SKM-1 (cell line): ENCODE measurements around the gene DNALI1.
"Not testable (repeated sequence)": the region's sequence is repeated elsewhere in the genome, so short reads cannot be mapped to it uniquely, and the experiment has no call there.

Experiments used
- DNase-seq: peaks from one replicate; lab custom pipeline; 2025; ENCODE audit not compliant: unreplicated experiment; lab: John Stamatoyannopoulos, UW

The DNALI1 gene

GRCh38 chr1:37553927-37554808 lies 2.6 kb upstream of the DNALI1 start, which contains the start of gene SNIP1:
SNIP1 (minus strand) TSS chr1:37554293; CDS start chr1:37554229, 64 bp downstream.
- peak; percentile 92 for DNase-seq

GRCh38 chr1:37557402-37557801 lies 662 bp downstream of the DNALI1 start:
- DNase-seq: no peak

GRCh38 chr1:37558411-37558810 lies 1.7 kb downstream of the DNALI1 start:
- DNase-seq: no peak

DNA sequence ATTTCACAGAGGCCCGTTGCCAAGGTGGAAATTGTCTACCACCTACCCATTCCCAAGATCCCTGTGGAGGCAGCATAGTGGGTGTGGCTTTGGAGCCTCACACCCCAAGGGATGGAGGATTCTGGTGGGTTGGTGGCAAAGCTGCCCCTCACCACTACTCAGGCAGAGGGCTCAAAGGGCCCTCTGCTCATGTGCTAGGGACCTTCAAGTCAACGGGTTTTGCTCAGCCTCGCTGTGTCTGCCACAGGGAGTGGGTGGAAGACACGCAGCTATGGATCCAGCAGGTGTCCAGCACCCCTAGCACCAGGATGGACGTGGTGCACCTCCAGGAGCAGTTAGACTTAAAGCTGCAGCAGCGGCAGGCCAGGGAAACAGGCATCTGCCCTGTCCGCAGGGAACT lies 2.3 kb downstream of the DNALI1 start:
- no peak for DNase-seq

DNA sequence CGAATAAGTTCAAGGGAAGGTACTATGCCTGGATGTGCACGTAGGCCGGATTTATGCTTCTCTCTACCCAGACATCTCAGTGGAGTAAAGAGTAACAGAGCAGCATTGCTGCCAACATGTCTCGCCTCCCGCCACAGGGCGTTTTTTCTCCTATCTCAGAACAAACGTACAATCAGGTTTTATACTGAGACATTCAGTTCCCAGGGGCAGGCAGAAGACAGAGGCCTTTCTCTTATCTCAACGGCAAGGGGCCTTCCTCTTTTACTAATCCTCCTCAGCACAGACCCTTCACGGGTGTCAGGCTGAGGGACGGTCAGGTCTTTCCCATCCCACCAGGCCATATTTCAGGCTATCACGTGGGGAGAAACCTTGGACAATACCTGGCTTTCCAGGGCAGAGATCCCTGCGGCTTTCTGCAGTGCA lies 3.2 kb downstream of the DNALI1 start:
- not testable (repeated sequence) for DNase-seq

DNA sequence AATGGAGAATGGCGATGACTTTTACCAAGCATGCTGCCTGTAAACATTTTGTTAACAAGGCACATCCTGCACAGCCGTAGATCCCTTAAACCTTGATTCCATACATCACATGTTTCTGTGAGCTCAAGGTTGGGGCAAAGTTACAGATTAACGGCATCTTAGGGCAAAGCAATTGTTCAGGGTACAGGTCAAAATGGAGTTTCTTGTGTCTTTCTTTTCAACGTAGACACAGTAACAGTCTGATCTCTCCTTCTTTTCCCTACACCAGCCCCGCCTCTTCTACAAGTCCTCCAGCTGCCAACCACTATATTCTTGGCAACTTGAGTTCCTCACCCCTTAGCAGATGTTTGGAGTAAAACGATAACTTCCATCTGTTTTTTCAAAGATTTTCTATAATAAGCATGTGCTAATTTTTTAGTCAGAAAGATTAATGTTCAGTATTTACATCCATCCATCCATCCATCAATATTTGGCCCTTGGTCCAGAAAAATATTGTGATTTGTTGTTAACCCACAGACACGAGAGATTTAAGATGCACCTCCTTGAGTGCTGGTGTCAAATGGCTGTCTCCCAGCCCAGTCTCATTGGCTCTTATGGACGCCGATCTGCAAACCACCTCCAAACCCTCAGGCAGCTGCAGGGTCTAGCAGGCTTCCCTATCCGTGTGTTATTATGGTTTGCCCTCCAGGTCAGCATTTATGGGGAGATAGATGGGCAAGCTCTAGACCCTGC lies 3.8 kb downstream of the DNALI1 start:
- DNase-seq: no peak

GRCh38 chr1:37561133-37562132 lies 4.7 kb downstream of the DNALI1 start:
- peak; percentile 10 for DNase-seq

DNA sequence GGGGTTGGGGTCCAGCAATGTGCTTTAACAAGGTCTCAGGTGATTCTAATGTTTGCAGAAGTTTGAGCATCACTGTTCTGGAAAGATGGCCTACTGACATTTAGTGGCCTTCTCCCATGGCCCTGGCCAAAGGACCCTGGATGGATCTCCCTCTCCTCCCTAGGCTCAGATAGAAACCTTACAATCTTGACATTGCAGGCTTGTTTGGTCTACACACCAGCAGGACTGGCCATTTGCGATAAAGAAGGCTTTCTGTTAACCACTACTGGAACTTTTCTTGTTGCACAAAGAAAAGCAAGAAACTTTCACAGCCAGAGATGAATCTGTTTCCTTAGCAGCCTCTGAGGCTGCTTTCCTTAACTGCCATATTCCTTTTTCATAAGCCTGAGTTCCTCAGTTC lies 6.2 kb downstream of the DNALI1 start:
- DNase-seq: no peak

GRCh38 chr1:37564892-37565291 lies 8.2 kb downstream of the DNALI1 start:
- DNase-seq: no peak

DNA sequence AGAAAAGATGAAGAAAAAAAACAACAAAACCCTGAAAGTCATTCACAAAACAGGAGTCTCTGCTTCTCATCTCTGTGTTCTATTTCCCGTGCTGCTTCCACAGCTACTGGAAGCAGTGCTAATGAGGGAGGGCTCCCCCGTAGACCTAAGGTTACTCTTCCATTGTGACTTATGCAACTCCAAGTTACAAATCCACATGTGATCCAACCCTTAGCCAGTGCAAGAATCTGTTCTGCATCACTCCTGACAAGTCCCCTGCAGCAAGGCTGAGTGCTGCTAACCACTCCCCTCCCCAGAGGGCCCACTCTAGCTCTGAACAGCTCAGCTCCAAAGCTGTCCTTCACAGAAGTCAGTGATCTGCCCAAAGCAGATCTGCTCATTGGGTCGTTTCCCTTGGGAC lies 10.3 kb downstream of the DNALI1 start:
- DNase-seq: no peak

DNA sequence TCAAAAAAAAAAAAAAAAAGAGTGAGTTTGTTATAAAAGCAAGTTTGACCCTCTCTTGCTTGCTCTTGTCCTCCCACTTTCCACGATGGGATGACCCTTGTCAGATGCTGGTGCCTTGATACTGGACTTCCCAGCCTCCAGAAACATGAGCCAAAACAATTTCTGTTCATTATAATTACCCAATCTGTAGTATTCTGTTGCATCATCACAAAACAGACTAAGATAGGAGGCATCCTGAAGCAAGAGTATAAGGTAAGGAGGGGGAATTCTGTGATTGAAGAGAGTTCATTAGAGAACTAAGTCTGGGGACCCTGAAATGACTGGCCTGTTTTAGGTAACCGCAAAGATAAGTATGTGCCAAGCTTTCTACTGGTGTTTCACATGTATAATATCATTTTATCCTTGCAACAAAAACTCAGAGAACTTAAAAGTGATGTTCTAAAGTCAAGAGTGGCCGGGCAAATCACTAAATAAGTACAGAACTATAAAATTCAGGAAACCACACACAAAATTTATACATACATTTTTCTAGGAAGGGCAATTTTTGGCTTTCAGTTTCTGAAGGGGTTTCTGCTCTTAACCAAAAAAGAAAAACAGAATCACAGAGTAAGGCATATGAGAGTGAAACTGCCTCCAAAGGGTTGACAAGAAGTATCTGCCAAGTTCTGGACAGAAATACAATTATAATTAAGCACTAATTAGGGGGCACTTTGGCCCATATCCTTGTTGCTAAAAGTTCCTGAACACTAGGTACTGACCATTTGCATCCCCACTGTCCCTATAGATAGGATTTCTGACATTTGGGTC lies 14.0 kb downstream of the DNALI1 start:
- DNase-seq: no peak

- DNase-seq: no peak
These were observed 18.2 kb downstream of the DNALI1 start for GRCh38 chr1:37574834-37575480.

DNA sequence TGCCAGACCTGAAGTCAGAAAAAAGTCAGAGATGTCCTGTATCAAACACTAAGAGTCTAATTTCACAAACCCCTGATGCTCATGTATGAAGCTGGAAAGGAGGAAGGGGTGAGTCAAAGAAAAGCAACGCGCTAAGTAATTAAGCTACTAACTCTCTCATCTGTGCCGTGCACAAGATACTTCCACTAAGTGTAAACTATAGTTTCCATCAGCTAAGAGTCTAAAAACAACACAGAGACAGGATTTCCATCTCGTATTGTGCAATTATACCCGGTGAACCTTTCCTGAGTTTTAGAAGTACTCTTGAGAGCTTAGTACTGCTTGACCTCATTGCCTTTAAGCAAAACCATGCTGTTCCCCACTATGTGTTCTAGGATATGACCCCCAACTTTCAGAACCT lies 19.0 kb downstream of the DNALI1 start:
- no peak for DNase-seq

GRCh38 chr1:37584544-37584943 lies 27.8 kb downstream of the DNALI1 start:
- not testable (repeated sequence) for DNase-seq

- DNase-seq: no peak
These were observed 32.2 kb downstream of the DNALI1 start for GRCh38 chr1:37588939-37589338.

DNA sequence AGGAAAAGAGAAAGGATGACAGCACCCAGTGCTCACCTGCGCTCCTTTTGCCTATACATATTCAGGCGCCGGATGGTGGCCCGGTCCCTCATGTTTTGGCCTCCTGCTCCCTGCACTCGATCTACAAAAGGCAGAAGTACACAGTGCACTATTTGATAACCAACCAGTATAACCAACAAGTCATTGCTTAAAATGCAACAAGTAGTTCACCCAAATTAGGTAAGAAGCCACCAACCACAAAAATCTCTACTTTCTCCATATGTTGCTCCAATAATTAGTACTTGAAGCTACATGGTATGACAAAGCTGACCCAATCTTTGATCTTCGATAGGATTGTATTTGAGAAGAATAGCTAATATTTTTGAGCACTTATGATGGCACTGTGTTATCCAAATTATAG lies 37.0 kb downstream of the DNALI1 start:
- DNase-seq: no peak

- peak; percentile 90 for DNase-seq
These were observed 38.9 kb downstream of the DNALI1 start, which contains the start of gene GNL2 for GRCh38 chr1:37595440-37596181. GNL2 (minus strand) TSS chr1:37595937; CDS start chr1:37595822, 115 bp downstream.

DNA sequence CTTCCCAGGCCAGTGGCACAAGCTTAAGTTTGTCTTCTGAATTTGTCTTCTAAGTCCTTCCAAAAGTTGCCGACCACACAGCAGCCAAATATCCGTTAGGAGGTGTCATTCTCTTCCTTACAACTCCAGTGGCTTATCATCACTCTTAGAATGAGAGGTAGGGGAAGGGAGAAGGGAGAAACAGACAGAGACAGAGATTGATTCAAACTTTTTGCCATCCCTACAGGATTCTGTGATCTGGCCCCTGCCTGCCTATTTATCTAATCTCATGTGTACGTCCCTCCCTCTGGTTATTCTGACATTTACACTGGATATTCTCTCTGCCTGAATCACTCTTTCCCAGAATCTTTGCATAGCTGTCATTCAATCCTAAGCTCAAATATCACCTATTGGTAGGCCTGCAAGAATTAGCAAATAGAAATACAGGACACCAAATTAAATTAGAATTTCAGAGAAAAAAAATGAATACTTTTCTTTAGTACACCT lies 39.5 kb downstream of the DNALI1 start:
- DNase-seq: no peak

GRCh38 chr1:37599940-37600339 lies 43.2 kb downstream of the DNALI1 start:
- no peak for DNase-seq
